Natural killer cell (primary cell): ENCODE results near the gene NCOA4. TPM values are rescaled to one million over a fixed set of nuclear protein-coding genes. Genes with fewer than 3 reads are reported as not detected.

Source experiments
- ATAC-seq, 3 donors: fragments of 150-1000 bp in 2 of 3; fragments of 200-7000 bp in 1 of 3; cut with Tn5 transposase; 1 replicate in 1 of 3; 2 replicates in 2 of 3; pipeline ENCODE4 v1.10.0; 2021; ENCODE audit warnings: mild to moderate bottlenecking in 2 of 3, moderate library complexity in 2 of 3
- DNase-seq, 2 donors: peaks; one replicate each; pipeline versions ENCODE4 v3.0.0 to v3.0.0-alpha.2; 2013 to 2021; ENCODE audit warnings: mixed read lengths in 1 of 2
- H3K27ac ChIP-seq: one replicate; pipeline ENCODE4 v1.5.1; 2013; ENCODE audit warnings: mild to moderate bottlenecking, low read length
- H3K27me3 ChIP-seq: one replicate; pipeline ENCODE4 v1.6.1; 2013; ENCODE audit warnings: low read length; ENCODE audit not compliant: control insufficient read depth, insufficient read depth
- H3K36me3 ChIP-seq: one replicate; pipeline ENCODE4 v1.6.1; 2013; ENCODE audit warnings: low read length; ENCODE audit not compliant: control insufficient read depth, insufficient read depth
- H3K4me1 ChIP-seq: one replicate; pipeline ENCODE4 v1.6.1; 2013; ENCODE audit warnings: low read length; ENCODE audit not compliant: control insufficient read depth, insufficient read depth
- H3K4me3 ChIP-seq: one replicate; pipeline ENCODE4 v1.5.1; 2013; ENCODE audit warnings: low read length
- H3K9me3 ChIP-seq: one replicate; pipeline ENCODE4 v1.6.1; 2013; ENCODE audit warnings: low read length; ENCODE audit not compliant: control insufficient read depth, insufficient read depth
- H3K27ac Mint-ChIP-seq, 2 donors: one replicate each; pipeline ENCODE4 v1.8.0; 2022; ENCODE audit warnings: mild to moderate bottlenecking in 2 of 2, mixed read lengths in 2 of 2, moderate library complexity in 1 of 2
- H3K27me3 Mint-ChIP-seq, 2 donors: one replicate each; pipeline ENCODE4 v1.8.0; 2022; ENCODE audit warnings: low read depth in 2 of 2, mixed read lengths in 2 of 2
- H3K36me3 Mint-ChIP-seq: one replicate; pipeline ENCODE4 v1.8.0; 2022; ENCODE audit warnings: mixed read lengths
- H3K4me1 Mint-ChIP-seq, 2 donors: one replicate each; pipeline ENCODE4 v1.8.0; 2022; ENCODE audit warnings: mixed read lengths in 2 of 2
- H3K4me3 Mint-ChIP-seq: one replicate; pipeline ENCODE4 v1.8.0; 2022; ENCODE audit warnings: mild to moderate bottlenecking, moderate library complexity, mixed read lengths
- H3K9me3 Mint-ChIP-seq, 2 donors: one replicate each; pipeline ENCODE4 v1.8.0; 2022; ENCODE audit warnings: mixed read lengths in 2 of 2
- WGBS: methylation state at CpG from one replicate; pipeline ENCODE4 v1.1.7; 2013; ENCODE audit warnings: missing lambda C conversion rate; ENCODE audit not compliant: insufficient coverage; 5-methylcytosine and 5-hydroxymethylcytosine counted together
- intact Hi-C: fragments of 100-400 bp; cut with micrococcal nuclease; formaldehyde crosslinking; loops from one replicate; pipeline ENCODE4 v1.14.2; 2022
- total RNA-seq, 4 donors: library from RNA; stranded (reverse); fragments of 120-200 nt in 1 of 4; gene quantifications; one replicate each; pipeline versions ENCODE4 v1.2.3 to v1.2.4, GENCODE V29; 2013 to 2022
- TF ChIP-seq, protein P1 (sequence below): fragments of 200-600 bp; IDR thresholded peaks from one replicate; pipeline ENCODE4 v1.8.0; 2022; ENCODE audit warnings: antibody characterized with exemption

The NCOA4 gene
- total RNA-seq, 3 donors from 2014 or later (not counting 1 experiment from before 2014, with no cell fraction given), result 88.4 to 104 (median 103) TPM

DNA sequence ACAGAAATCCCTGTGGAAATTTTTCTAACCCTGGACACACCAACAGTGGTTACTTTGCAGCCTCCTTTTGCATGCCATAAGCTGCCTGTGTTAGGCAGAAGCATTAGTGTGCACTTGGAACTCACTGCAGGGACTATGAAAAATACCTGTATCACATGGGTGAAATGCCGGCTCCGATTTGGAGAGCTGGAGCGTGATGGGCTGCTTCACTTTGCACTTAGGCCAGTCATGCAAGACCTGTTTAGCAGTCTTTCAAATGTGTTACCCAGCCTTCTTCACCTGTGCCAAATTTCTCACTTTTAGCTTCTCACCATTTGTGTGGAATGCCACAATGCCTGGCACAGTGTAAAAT lies 11.3 kb downstream of the NCOA4 start:
- intact Hi-C loops, result no loop called here
- Mint-ChIP-seq H3K9me3 (no peaks in the 10 kb centered on the region), H3K4me3 (peak overlapping the region; percentile 4), H3K27ac (peak overlapping the region; percentile 78 to 84), H3K4me1 (peaks cover 71 to 75% of the 10 kb centered on the region in 2 donors), H3K36me3 (no peaks in the 10 kb centered on the region), H3K27me3 (no peaks in the 10 kb centered on the region)
- no peaks in the 10 kb centered on the region for H3K27me3 ChIP-seq
- no peaks in the 10 kb centered on the region for H3K9me3 ChIP-seq
- 63% methylated on average over 3 of the region's 3 CpGs for WGBS
- peaks cover 26% of the 10 kb centered on the region for H3K4me1 ChIP-seq
- no peak overlapping the region for H3K4me3 ChIP-seq
- DNase-seq (no peak), ATAC-seq (no peak)
- H3K27ac ChIP-seq, result no peak overlapping the region
- peaks cover 27% of the 10 kb centered on the region for H3K36me3 ChIP-seq
- TF ChIP-seq, protein P1, sequence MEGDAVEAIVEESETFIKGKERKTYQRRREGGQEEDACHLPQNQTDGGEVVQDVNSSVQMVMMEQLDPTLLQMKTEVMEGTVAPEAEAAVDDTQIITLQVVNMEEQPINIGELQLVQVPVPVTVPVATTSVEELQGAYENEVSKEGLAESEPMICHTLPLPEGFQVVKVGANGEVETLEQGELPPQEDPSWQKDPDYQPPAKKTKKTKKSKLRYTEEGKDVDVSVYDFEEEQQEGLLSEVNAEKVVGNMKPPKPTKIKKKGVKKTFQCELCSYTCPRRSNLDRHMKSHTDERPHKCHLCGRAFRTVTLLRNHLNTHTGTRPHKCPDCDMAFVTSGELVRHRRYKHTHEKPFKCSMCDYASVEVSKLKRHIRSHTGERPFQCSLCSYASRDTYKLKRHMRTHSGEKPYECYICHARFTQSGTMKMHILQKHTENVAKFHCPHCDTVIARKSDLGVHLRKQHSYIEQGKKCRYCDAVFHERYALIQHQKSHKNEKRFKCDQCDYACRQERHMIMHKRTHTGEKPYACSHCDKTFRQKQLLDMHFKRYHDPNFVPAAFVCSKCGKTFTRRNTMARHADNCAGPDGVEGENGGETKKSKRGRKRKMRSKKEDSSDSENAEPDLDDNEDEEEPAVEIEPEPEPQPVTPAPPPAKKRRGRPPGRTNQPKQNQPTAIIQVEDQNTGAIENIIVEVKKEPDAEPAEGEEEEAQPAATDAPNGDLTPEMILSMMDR, result no peak

DNA sequence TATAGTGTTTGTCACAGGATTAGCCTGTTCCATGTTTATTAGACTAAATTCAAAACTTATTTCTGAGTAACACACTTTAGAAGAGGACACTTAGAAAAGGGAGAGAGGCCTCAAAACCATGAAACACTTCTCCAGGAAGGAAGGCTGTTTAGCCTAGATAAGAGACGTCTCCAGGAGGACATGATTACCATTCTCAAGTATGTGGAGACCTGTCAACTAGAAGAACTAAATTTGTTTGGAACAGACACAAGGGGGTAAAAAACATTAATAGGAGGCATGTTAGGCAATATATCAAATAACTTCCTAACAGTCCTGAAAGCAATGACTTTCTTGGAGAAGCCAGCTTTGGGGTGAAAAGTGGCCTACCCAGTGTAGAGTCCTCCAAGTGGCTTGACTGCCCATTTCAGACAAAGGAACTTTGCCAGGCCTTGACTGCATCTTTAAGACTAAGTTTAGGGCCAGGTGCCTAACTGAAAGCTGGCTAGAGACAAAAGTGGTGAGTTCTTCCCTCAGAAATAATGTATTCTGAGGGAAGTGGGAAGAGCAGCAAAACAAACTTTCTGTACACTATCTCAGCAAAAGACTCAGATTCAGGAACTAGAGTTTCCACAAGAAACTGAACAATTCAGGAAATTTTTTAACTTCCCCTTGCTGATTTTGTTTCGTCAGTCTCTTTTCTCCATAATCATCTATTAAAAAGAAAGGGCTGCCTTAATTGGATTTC lies 11.8 kb downstream of the NCOA4 start:
- H3K4me1 ChIP-seq, result peaks cover 26% of the 10 kb centered on the region
- ATAC-seq (no peak), DNase-seq (no peak)
- Mint-ChIP-seq H3K4me3 (peak overlapping the region; percentile 61), H3K9me3 (no peaks in the 10 kb centered on the region), H3K4me1 (peaks cover 65 to 71% of the 10 kb centered on the region in 2 donors), H3K27ac (peak overlapping the region; percentile 78 to 84), H3K27me3 (no peaks in the 10 kb centered on the region), H3K36me3 (no peaks in the 10 kb centered on the region)
- intact Hi-C loops, result no loop called here
- no peak overlapping the region for H3K4me3 ChIP-seq
- TF ChIP-seq, protein P1, result no peak
- H3K36me3 ChIP-seq, result peaks cover 32% of the 10 kb centered on the region
- no peaks in the 10 kb centered on the region for H3K27me3 ChIP-seq
- no peak overlapping the region for H3K27ac ChIP-seq
- H3K9me3 ChIP-seq, result no peaks in the 10 kb centered on the region
- 59% methylated on average over 2 of the region's 2 CpGs for WGBS

DNA sequence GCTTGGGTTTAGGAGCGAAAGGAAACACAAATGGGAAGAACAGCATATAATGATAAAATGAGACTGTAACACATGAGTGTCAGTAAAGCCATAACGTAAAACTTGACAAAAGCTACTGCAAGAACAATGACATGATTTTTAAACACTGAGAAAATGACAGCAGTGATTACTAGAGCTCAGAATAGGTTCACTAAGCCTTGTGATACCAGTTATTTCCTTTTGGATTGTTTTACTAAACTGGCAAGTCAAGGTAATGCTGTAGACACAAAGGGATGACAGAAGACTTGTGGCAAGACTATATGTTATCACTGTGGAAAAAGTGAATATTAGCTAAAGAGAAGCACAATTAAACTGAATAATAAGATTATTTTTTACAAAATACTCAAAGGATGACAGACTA lies 12.7 kb downstream of the NCOA4 start:
- H3K9me3 ChIP-seq, result no peaks in the 10 kb centered on the region
- Mint-ChIP-seq H3K4me3 (no peak overlapping the region), H3K9me3 (no peaks in the 10 kb centered on the region), H3K36me3 (no peaks in the 10 kb centered on the region), H3K27ac (peak overlapping the region; percentile 78 to 84), H3K27me3 (no peaks in the 10 kb centered on the region), H3K4me1 (peaks cover 61 to 63% of the 10 kb centered on the region in 2 donors)
- DNase-seq (no peak), ATAC-seq (no peak)
- H3K4me1 ChIP-seq, result peaks cover 20% of the 10 kb centered on the region
- no peak overlapping the region for H3K27ac ChIP-seq
- H3K4me3 ChIP-seq, result no peak overlapping the region
- 91% methylated on average over 2 of the region's 2 CpGs for WGBS
- H3K27me3 ChIP-seq, result no peaks in the 10 kb centered on the region
- intact Hi-C loops, result no loop called here
- peaks cover 41% of the 10 kb centered on the region for H3K36me3 ChIP-seq
- TF ChIP-seq, protein P1, result no peak

DNA sequence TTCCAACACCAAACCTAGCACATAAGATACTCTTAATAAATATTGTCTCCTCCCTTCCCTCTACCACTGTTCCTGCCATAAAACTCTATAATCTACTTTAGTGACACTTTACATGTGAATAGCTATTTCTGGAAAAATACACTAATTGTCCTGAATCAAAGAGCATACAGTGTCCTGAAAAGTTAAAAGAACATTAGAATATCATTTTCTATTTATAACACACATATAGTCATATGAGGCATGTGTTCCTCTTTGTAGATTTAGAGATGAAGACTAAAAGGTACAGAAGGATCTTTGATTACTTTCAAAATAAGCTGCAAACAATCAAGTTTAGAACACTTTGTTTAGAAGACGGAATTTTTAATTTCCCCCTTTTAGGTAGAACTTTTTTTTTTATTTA lies 13.6 kb downstream of the NCOA4 start:
- Mint-ChIP-seq H3K4me1 (peaks cover 55 to 61% of the 10 kb centered on the region in 2 donors), H3K27ac (peak overlapping the region in 1 of 2 donors; percentile 72)
- WGBS, result no CpG with 5 or more reads among the region's 1 CpG

More for the DNA sequence above, 13.6 kb downstream of the NCOA4 start:
- intact Hi-C loops, result no loop called here
- H3K4me3 Mint-ChIP-seq, result no peak overlapping the region
- H3K9me3 ChIP-seq, result no peaks in the 10 kb centered on the region
- H3K27ac ChIP-seq, result no peak overlapping the region
- peaks cover 50% of the 10 kb centered on the region for H3K36me3 ChIP-seq
- TF ChIP-seq, protein P1, result no peak
- no peak overlapping the region for H3K4me3 ChIP-seq
- H3K27me3 Mint-ChIP-seq, result no peaks in the 10 kb centered on the region
- H3K9me3 Mint-ChIP-seq, result no peaks in the 10 kb centered on the region
- DNase-seq (no peak), ATAC-seq (no peak)
- H3K4me1 ChIP-seq, result peaks cover 16% of the 10 kb centered on the region
- no peaks in the 10 kb centered on the region for H3K27me3 ChIP-seq
- no peaks in the 10 kb centered on the region for H3K36me3 Mint-ChIP-seq
